Keratinocyte (primary cell): ENCODE measurements around the gene GAS6. TPM values are rescaled to one million over a fixed set of nuclear protein-coding genes. Genes with fewer than 3 reads are reported as not detected.
"Not testable (repeated sequence)": the region's sequence is repeated elsewhere in the genome, so short reads cannot be mapped to it uniquely, and the experiment has no call there.

ENCODE experiments used
- DNase-seq: peaks from one replicate; pipeline ENCODE4 v3.0.0-alpha.2; 2011; ENCODE audit warnings: low read depth, missing footprints, low spot score
- FAIRE-seq: peaks from 2 replicates; lab custom pipeline; 2011; peaks lifted over from hg19 to GRCh38; lab: Jason Lieb, UNC
- H2AFZ ChIP-seq: 2 replicates; pipeline ENCODE4 v1.6.0; 2012; ENCODE audit warnings: low read length, control low read depth, inconsistent platforms; ENCODE audit not compliant: control insufficient read depth
- H3K27ac ChIP-seq: 2 replicates; pipeline ENCODE4 v1.5.1; 2011; ENCODE audit warnings: low read length; ENCODE audit not compliant: control insufficient read depth, insufficient read depth
- H3K27me3 ChIP-seq: 3 replicates; pipeline ENCODE4 v1.6.0; 2011; ENCODE audit warnings: low read length; ENCODE audit not compliant: control insufficient read depth, insufficient read depth; ENCODE audit errors: extremely low read depth
- H3K36me3 ChIP-seq, 2 experiments: 2 replicates in 1 of 2; 3 replicates in 1 of 2; pipeline ENCODE4 v1.5.1; 2011; ENCODE audit warnings: low read length in 2 of 2, mild to moderate bottlenecking in 1 of 2; ENCODE audit not compliant: control insufficient read depth in 2 of 2, insufficient read depth in 2 of 2; ENCODE audit errors: extremely low read depth in 1 of 2
- H3K4me1 ChIP-seq: 3 replicates; pipeline ENCODE4 v1.5.1; 2011; ENCODE audit warnings: low read length; ENCODE audit not compliant: control insufficient read depth, insufficient read depth; ENCODE audit errors: extremely low read depth
- H3K4me2 ChIP-seq: 3 replicates; pipeline ENCODE4 v1.6.0; 2011; ENCODE audit warnings: low read depth, low read length; ENCODE audit not compliant: control insufficient read depth, insufficient read depth; ENCODE audit errors: extremely low read depth
- H3K4me3 ChIP-seq, 3 experiments: fragments of 200-600 bp in 1 of 3; sonication (generic) in 1 of 3; 2 replicates in 2 of 3; 3 replicates in 1 of 3; pipeline ENCODE4 v1.5.1; 2011 to 2016; ENCODE audit warnings: low read length in 3 of 3, mild to moderate bottlenecking in 3 of 3, control low read depth in 2 of 3, inconsistent platforms in 1 of 3, low read depth in 1 of 3, mixed read lengths in 1 of 3, mixed run types in 1 of 3, moderate library complexity in 1 of 3; ENCODE audit not compliant: control insufficient read depth in 2 of 3, insufficient read depth in 2 of 3; ENCODE audit errors: extremely low read depth in 1 of 3
- H3K79me2 ChIP-seq: 2 replicates; pipeline ENCODE4 v1.6.0; 2012; ENCODE audit warnings: low read length; ENCODE audit not compliant: control insufficient read depth, insufficient read depth
- H3K9ac ChIP-seq: 3 replicates; pipeline ENCODE4 v1.6.0; 2011; ENCODE audit warnings: low read length; ENCODE audit not compliant: control insufficient read depth, insufficient read depth; ENCODE audit errors: extremely low read depth
- H3K9me1 ChIP-seq: 3 replicates; pipeline ENCODE4 v1.6.0; 2011; ENCODE audit warnings: low read length; ENCODE audit not compliant: control insufficient read depth, insufficient read depth; ENCODE audit errors: extremely low read depth
- H3K9me3 ChIP-seq: 2 replicates; pipeline ENCODE4 v1.5.1; 2012; ENCODE audit warnings: low read depth, low read length; ENCODE audit not compliant: control insufficient read depth
- H4K20me1 ChIP-seq: 3 replicates; pipeline ENCODE4 v1.6.0; 2011; ENCODE audit warnings: low read length; ENCODE audit not compliant: control insufficient read depth, insufficient read depth; ENCODE audit errors: extremely low read depth
- EZH2 ChIP-seq: IDR thresholded peaks from one replicate; pipeline ENCODE4 v1.6.1; 2012; ENCODE audit warnings: inconsistent platforms, mild to moderate bottlenecking, low read length, moderate library complexity
- dilution Hi-C: fragments of 300-500 bp; cut with MboI; formaldehyde crosslinking; loops from one replicate; pipeline ENCODE4 v1.7.0; 2020; ENCODE audit warnings: low sequenced_read_pairs; ENCODE audit not compliant: extremely low pct_ligation_motif_present
- polyA plus RNA-seq, 5 experiments: library from polyadenylated mRNA; depleted of rRNA in 3 of 5; stranded (reverse) in 3 of 5; stranded (forward) in 1 of 5; unstranded in 1 of 5; fragments of >200 nt; gene quantifications; 1 replicate in 1 of 5; 2 replicates in 3 of 5; 3 replicates in 1 of 5; pipeline versions ENCODE4 v1.2.1 to v1.2.3, GENCODE V29; 2011 to 2012; ENCODE audit warnings: missing spikeins in 2 of 5, low read depth in 1 of 5, low replicate concordance in 1 of 5
- TF ChIP-seq, protein P1 (sequence below), 3 experiments: IDR thresholded peaks in 1 of 3; conservative IDR thresholded peaks in 1 of 3; optimal IDR thresholded peaks in 1 of 3; 2 replicates in 2 of 3; 3 replicates in 1 of 3; pipeline versions ENCODE3 to v1.5.1; 2011; ENCODE audit warnings: low read length in 3 of 3, mild to moderate bottlenecking in 3 of 3, moderate library complexity in 2 of 3, control low read depth in 1 of 3, inconsistent platforms in 1 of 3; ENCODE audit not compliant: insufficient read depth in 2 of 3; ENCODE audit errors: extremely low read depth in 1 of 3

GAS6 gene
- polyA plus RNA-seq, 1 donor (not counting 4 experiments of a cell fraction or from before 2014, with no cell fraction given), result 163 TPM

- Histone ChIP-seq H3K4me2 (no peak overlapping the region), H3K4me3 (no peak overlapping the region), H3K36me3 (no peaks in the 10 kb centered on the region), H3K27me3 (peaks cover 43% of the 10 kb centered on the region), H3K27ac (no peak overlapping the region), H3K9me1 (no peaks in the 10 kb centered on the region), H2AFZ (no peak overlapping the region), H3K4me1 (peaks cover 9% of the 10 kb centered on the region), H3K9ac (no peak overlapping the region), H3K79me2 (no peaks in the 10 kb centered on the region), H4K20me1 (no peaks in the 10 kb centered on the region), H3K9me3 (no peaks in the 10 kb centered on the region)
- no peak for DNase-seq
- dilution Hi-C loops, result no loop called here
- no peak for FAIRE-seq
- TF ChIP-seq, protein P1, sequence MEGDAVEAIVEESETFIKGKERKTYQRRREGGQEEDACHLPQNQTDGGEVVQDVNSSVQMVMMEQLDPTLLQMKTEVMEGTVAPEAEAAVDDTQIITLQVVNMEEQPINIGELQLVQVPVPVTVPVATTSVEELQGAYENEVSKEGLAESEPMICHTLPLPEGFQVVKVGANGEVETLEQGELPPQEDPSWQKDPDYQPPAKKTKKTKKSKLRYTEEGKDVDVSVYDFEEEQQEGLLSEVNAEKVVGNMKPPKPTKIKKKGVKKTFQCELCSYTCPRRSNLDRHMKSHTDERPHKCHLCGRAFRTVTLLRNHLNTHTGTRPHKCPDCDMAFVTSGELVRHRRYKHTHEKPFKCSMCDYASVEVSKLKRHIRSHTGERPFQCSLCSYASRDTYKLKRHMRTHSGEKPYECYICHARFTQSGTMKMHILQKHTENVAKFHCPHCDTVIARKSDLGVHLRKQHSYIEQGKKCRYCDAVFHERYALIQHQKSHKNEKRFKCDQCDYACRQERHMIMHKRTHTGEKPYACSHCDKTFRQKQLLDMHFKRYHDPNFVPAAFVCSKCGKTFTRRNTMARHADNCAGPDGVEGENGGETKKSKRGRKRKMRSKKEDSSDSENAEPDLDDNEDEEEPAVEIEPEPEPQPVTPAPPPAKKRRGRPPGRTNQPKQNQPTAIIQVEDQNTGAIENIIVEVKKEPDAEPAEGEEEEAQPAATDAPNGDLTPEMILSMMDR (optimal IDR thresholded peaks at IDR 0.05 in 1 of 3, IDR thresholded peaks at IDR 0.05 in 1 of 3, conservative IDR thresholded peaks at IDR 0.05 in 1 of 3; ENCODE audit: extremely low read depth in 1 of 3, insufficient read depth in 2 of 3, low read length in 3 of 3), result no peak
- TF ChIP-seq EZH2, result no peak
Measured at GRCh38 chr13:113796964-113797676, 66.8 kb downstream of the GAS6 start.

- Histone ChIP-seq H3K27ac (no peak overlapping the region), H3K4me2 (no peak overlapping the region), H3K36me3 (no peaks in the 10 kb centered on the region), H3K9ac (no peak overlapping the region), H3K27me3 (peaks cover 50% of the 10 kb centered on the region), H3K79me2 (no peaks in the 10 kb centered on the region), H3K4me1 (peaks cover 4% of the 10 kb centered on the region), H2AFZ (no peak overlapping the region), H3K9me1 (no peaks in the 10 kb centered on the region), H4K20me1 (no peaks in the 10 kb centered on the region), H3K9me3 (no peaks in the 10 kb centered on the region), H3K4me3 (no peak overlapping the region)
- no peak for DNase-seq
- TF ChIP-seq EZH2, result no peak
- TF ChIP-seq, protein P1 (optimal IDR thresholded peaks at IDR 0.05 in 1 of 3, IDR thresholded peaks at IDR 0.05 in 1 of 3, conservative IDR thresholded peaks at IDR 0.05 in 1 of 3; ENCODE audit: extremely low read depth in 1 of 3, insufficient read depth in 2 of 3, low read length in 3 of 3), result no peak
- peak; percentile 53 for FAIRE-seq
- dilution Hi-C loops, result no loop called here
Measured at GRCh38 chr13:113796211-113796963, 67.5 kb downstream of the GAS6 start.

- H2AFZ ChIP-seq, H3K79me2 ChIP-seq, H3K4me3 ChIP-seq, H3K9me1 ChIP-seq, FAIRE-seq, H4K20me1 ChIP-seq, H3K4me1 ChIP-seq, dilution Hi-C loops, H3K36me3 ChIP-seq, H3K9ac ChIP-seq, H3K4me2 ChIP-seq, DNase-seq, H3K9me3 ChIP-seq, H3K27ac ChIP-seq: not testable (repeated sequence)
- H3K27me3 ChIP-seq, result peaks cover 59% of the 10 kb centered on the region
Measured at GRCh38 chr13:113795362-113795761, 68.5 kb downstream of the GAS6 start.
